Kidney (tissue), 14 donors: ENCODE results near the gene NUP85. TPM values are rescaled to one million over a fixed set of nuclear protein-coding genes. Genes with fewer than 3 reads are reported as not detected.

ENCODE experiments used
- DNase-seq, 5 donors: peaks; one replicate each; pipeline ENCODE4 v3.0.0-alpha.2; 2013 to 2020
- FAIRE-seq: peaks from 2 replicates; lab custom pipeline; 2012; peaks lifted over from hg19 to GRCh38; lab: Jason Lieb, UNC
- H3K27ac ChIP-seq, 2 donors: one replicate each; pipeline ENCODE4 v1.7.0; 2013; ENCODE audit warnings: low read depth in 2 of 2, low read length in 2 of 2, inconsistent platforms in 1 of 2
- H3K27me3 ChIP-seq: one replicate; pipeline ENCODE4 v1.7.1; 2013; ENCODE audit warnings: low read length, inconsistent platforms; ENCODE audit not compliant: control insufficient read depth, insufficient read depth
- H3K36me3 ChIP-seq, 3 donors: one replicate each; pipeline versions ENCODE4 v1.7.0 to v1.7.1; 2013; ENCODE audit warnings: low read length in 3 of 3, control low read depth in 1 of 3, inconsistent platforms in 1 of 3; ENCODE audit not compliant: insufficient read depth in 3 of 3, control insufficient read depth in 2 of 3
- H3K4me1 ChIP-seq, 3 donors: one replicate each; pipeline versions ENCODE4 v1.7.0 to v1.7.1; 2013; ENCODE audit warnings: low read length in 3 of 3, inconsistent platforms in 1 of 3, low read depth in 1 of 3; ENCODE audit not compliant: control insufficient read depth in 2 of 3, insufficient read depth in 2 of 3
- H3K4me3 ChIP-seq, 3 donors: one replicate each; pipeline versions ENCODE4 v1.7.0 to v1.8.1; 2013; ENCODE audit warnings: low read length in 3 of 3, control low read depth in 1 of 3, inconsistent platforms in 1 of 3
- H3K9ac ChIP-seq, 3 donors: one replicate each; pipeline versions ENCODE4 v1.7.0 to v1.7.1; 2013; ENCODE audit warnings: low read length in 3 of 3, control low read depth in 1 of 3, inconsistent platforms in 1 of 3
- H3K9me3 ChIP-seq, 3 donors: one replicate each; pipeline versions ENCODE4 v1.7.0 to v1.7.1; 2013; ENCODE audit warnings: low read length in 3 of 3, control low read depth in 1 of 3, inconsistent platforms in 1 of 3; ENCODE audit not compliant: control insufficient read depth in 2 of 3, insufficient read depth in 1 of 3
- intact Hi-C: fragments of 100-400 bp; cut with DNase I; formaldehyde crosslinking; loops from one replicate; pipeline ENCODE4 v1.11.1; 2022
- polyA plus RNA-seq: library from polyadenylated mRNA; stranded (reverse); fragments of 350-450 nt; fragmentation: Illumina TruSeq; extraction: RNeasy Lipid Tissue Mini Kit (QIAGEN cat#74804); gene quantifications from one replicate; pipeline ENCODE4 v1.2.3, GENCODE V29; 2014; ENCODE audit warnings: low read depth, low replicate concordance; ENCODE audit not compliant: insufficient read depth
- total RNA-seq: library from RNA; stranded (reverse); fragmentation: NEBNext Ultra II Directional; extraction: Animal tissue kit (Norgen Biotek cat#: 25700); gene quantifications from one replicate; pipeline ENCODE4 v1.2.1, GENCODE V29; 2021
- TF ChIP-seq, protein P1 (sequence below): IDR thresholded peaks from 3 replicates; pipeline ENCODE4 v1.5.1; 2012; ENCODE audit warnings: mild to moderate bottlenecking, moderate library complexity, borderline replicate concordance; ENCODE audit not compliant: insufficient read depth; ENCODE audit errors: extremely low read depth
- donor health status: control.
- donor health status: control.
- donor health status: control.
- donor health status: control.
- donor health status: control.
- donor health status: DM: yes; HTN: yes; CAD: no.
- donor health status: Normal renal cell carcinoma (clear cell type).

NUP85 gene
- total and polyA plus RNA-seq, 2 donors from 2014 or later, result 23.9 to 67.1 TPM

DNA sequence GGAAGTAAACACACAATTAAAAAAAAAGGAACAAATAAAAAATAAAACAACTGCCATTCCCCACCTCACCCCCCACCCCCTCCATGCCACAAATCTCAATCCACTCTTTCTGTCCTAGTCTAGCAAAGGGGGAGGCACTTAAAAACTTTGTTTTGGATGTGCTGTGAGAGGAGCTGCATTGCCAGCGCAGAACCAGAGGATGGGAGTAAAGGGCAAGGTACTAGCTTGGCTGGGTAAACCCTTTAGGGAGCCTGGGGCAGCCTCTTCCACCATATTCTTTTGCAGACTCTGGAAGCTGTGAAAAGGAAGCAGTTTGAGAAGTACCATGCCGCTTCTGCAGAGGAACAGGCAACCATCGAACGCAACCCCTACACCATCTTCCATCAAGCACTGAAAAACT lies 57.6 kb downstream of the NUP85 start:
- FAIRE-seq (no peak), DNase-seq (peak in 1 of 5 donors; percentile 20)
- TF ChIP-seq, protein P1, sequence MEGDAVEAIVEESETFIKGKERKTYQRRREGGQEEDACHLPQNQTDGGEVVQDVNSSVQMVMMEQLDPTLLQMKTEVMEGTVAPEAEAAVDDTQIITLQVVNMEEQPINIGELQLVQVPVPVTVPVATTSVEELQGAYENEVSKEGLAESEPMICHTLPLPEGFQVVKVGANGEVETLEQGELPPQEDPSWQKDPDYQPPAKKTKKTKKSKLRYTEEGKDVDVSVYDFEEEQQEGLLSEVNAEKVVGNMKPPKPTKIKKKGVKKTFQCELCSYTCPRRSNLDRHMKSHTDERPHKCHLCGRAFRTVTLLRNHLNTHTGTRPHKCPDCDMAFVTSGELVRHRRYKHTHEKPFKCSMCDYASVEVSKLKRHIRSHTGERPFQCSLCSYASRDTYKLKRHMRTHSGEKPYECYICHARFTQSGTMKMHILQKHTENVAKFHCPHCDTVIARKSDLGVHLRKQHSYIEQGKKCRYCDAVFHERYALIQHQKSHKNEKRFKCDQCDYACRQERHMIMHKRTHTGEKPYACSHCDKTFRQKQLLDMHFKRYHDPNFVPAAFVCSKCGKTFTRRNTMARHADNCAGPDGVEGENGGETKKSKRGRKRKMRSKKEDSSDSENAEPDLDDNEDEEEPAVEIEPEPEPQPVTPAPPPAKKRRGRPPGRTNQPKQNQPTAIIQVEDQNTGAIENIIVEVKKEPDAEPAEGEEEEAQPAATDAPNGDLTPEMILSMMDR, result no peak
- Histone ChIP-seq H3K36me3 (peaks cover 6 to 17% (median 16%) of the 10 kb centered on the region in 3 donors), H3K4me3 (no peak overlapping the region), H3K27me3 (no peaks in the 10 kb centered on the region), H3K27ac (no peak overlapping the region), H3K9ac (peak overlapping the region in 1 of 3 donors; percentile 99), H3K9me3 (no peaks in the 10 kb centered on the region), H3K4me1 (peaks cover 5 to 21% (median 5%) of the 10 kb centered on the region in 3 donors)
- intact Hi-C loops, result no loop called here

DNA sequence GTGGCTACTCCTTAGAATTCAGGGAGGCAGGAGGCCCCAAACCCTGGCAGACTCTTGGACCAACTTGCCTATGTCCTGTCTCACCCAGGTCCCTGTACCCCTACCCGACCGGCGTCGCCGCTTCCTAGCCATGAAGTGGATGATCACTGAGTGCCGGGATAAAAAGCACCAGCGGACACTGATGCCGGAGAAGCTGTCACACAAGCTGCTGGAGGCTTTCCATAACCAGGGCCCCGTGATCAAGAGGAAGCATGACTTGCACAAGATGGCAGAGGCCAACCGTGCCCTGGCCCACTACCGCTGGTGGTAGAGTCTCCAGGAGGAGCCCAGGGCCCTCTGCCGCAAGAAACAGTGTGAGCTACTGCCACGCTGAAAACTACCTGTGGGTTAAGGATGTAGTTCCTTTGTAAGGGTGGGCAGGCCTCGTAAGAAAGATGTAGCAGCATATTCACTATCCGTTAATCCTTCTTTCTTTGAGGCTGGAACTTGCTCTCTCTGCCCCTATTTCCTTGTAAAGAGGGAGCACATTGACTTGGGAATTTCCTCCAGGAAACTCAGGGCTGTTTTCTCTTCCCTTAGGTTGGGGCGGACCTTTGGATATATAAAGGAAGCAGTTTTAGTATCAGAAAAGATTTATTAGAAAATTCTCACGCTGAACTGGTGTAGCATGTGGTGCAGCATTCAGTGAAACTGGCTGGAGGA lies 60.3 kb downstream of the NUP85 start:
- Histone ChIP-seq H3K4me3 (no peak overlapping the region), H3K9ac (no peak overlapping the region), H3K27ac (no peak overlapping the region), H3K9me3 (no peaks in the 10 kb centered on the region), H3K36me3 (peaks cover 6 to 17% (median 16%) of the 10 kb centered on the region in 3 donors), H3K27me3 (no peaks in the 10 kb centered on the region), H3K4me1 (peaks cover 0 to 15% (median 5%) of the 10 kb centered on the region in 3 donors)
- TF ChIP-seq, protein P1, result no peak
- intact Hi-C loops, result no loop called here
- peak in 2 of 5 donors; percentile 30 to 45 for DNase-seq
- FAIRE-seq, result no peak

DNA sequence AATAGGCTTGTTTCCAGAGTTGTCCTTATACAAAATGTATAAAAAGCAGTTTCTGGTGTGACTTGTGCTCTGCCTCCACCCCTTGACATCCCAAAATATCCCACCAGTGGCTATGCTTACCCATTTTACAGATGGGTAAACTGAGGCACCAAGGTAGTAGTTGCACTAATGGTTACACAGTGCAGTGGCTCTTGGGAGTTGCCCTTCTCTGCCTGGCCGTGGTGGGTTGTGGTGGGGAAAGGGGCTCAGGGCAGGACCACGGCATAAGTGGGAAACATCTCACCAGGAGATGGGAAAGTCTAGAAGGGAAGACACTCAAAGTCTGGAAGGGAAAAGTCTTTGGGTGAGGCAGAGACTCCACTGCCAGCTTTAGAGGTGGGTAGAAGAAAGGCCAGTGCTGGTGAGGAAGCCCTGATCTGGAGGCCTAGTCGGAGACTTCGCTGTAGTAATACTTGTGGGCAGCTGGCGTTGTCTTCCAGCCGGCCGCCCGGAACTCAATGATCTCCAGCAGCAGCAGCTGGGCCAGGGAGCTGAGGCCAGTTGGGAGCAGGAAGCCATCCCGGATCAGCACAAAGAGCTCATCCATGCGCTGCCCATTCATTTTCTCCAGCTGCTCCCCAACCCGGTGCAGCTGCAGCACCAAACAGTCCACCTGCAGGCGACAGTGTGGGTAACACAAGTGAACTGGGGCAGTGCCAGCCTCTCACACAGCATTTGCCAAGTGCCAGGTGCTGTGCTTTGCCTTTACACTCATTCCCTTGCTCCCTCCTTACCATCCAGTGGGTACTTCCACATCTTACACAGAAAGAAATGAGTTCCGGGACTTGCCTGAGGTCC lies 61.1 kb downstream of the NUP85 start:
- DNase-seq, result peak in 1 of 5 donors; percentile 23
- FAIRE-seq, result no peak
- TF ChIP-seq, protein P1, result no peak
- intact Hi-C loops, result no loop called here
- Histone ChIP-seq H3K9me3 (no peaks in the 10 kb centered on the region), H3K4me3 (no peak overlapping the region), H3K36me3 (peaks cover 6 to 17% (median 16%) of the 10 kb centered on the region in 3 donors), H3K27ac (no peak overlapping the region), H3K4me1 (peaks cover 0 to 14% (median 5%) of the 10 kb centered on the region in 3 donors), H3K9ac (no peak overlapping the region), H3K27me3 (no peaks in the 10 kb centered on the region)
